ENCODE results near the gene SYT2.

Gene SYT2

DNA sequence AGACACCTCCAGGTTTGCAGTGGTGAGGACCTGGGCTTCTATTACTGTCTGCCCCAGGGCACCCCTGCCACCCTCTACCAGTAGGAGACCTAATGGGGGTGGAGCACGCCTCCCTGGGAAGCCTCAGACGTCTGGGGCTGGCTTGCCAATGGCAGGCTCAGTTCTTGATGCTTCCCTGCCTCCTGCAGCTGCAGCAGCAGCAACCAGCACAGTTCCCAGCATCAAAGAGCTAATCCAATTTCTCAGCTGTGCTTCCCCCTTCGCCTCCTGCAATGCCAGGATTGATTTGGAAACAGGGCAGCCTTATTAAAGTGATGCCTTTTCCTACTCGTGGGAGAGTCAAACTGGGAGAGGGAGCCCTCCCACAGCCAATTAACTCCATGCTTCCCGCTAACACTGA, 8.2 kb downstream of the SYT2 start:
- no peak for TF ChIP-seq ZFX (IDR thresholded peaks at IDR 0.05; ENCODE audit: borderline replicate concordance)
- TF ChIP-seq, protein P1, sequence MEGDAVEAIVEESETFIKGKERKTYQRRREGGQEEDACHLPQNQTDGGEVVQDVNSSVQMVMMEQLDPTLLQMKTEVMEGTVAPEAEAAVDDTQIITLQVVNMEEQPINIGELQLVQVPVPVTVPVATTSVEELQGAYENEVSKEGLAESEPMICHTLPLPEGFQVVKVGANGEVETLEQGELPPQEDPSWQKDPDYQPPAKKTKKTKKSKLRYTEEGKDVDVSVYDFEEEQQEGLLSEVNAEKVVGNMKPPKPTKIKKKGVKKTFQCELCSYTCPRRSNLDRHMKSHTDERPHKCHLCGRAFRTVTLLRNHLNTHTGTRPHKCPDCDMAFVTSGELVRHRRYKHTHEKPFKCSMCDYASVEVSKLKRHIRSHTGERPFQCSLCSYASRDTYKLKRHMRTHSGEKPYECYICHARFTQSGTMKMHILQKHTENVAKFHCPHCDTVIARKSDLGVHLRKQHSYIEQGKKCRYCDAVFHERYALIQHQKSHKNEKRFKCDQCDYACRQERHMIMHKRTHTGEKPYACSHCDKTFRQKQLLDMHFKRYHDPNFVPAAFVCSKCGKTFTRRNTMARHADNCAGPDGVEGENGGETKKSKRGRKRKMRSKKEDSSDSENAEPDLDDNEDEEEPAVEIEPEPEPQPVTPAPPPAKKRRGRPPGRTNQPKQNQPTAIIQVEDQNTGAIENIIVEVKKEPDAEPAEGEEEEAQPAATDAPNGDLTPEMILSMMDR (IDR thresholded peaks at IDR 0.05), result no peak
- H3K27ac ChIP-seq, result no peak overlapping the region

GRCh38 chr1:202701200-202701599, 9.1 kb downstream of the SYT2 start:
- no peak for TF ChIP-seq ZFX (IDR thresholded peaks at IDR 0.05; ENCODE audit: borderline replicate concordance)
- TF ChIP-seq, protein P1 (IDR thresholded peaks at IDR 0.05), result no peak

DNA sequence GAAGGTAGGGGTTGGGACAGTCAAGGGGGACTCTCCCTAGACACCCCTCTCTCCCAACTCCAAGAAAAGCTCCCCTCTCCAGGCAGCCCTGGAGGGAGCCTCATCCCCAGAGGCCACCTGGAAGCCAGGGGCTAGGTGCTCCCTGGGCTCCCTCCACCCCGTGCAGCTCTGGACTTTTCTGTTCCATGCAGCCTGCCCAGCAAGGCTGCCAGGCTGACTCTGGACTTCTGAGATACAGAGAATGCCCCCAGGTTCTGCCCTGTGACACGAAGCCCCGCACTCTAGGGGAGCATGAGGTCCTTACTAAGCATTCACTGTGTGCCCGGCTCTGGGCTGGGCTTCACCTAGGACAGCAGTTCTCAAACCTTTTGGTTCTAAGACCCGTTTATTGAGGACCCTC, 10.2 kb downstream of the SYT2 start:
- no peak overlapping the region for H3K27ac ChIP-seq
- TF ChIP-seq, protein P1 (IDR thresholded peaks at IDR 0.05), result no peak
- TF ChIP-seq ZFX (IDR thresholded peaks at IDR 0.05; ENCODE audit: borderline replicate concordance), result no peak

More at GRCh38 chr1:202701200-202701599, 9.1 kb downstream of the SYT2 start:
- H3K27ac ChIP-seq, result no peak overlapping the region

- no peak for TF ChIP-seq ZFX (IDR thresholded peaks at IDR 0.05; ENCODE audit: borderline replicate concordance)
- TF ChIP-seq, protein P1 (IDR thresholded peaks at IDR 0.05), result no peak
- H3K27ac ChIP-seq, result no peak overlapping the region
These were observed 12.0 kb downstream of the SYT2 start for GRCh38 chr1:202698276-202698675.

- TF ChIP-seq, protein P1 (IDR thresholded peaks at IDR 0.05), result peak; percentile 69
- TF ChIP-seq ZFX (IDR thresholded peaks at IDR 0.05; ENCODE audit: borderline replicate concordance), result no peak
- H3K27ac ChIP-seq, result no peak overlapping the region
These were observed 13.2 kb downstream of the SYT2 start for GRCh38 chr1:202697038-202697437.

- H3K27ac ChIP-seq, result no peak overlapping the region
- TF ChIP-seq, protein P1 (IDR thresholded peaks at IDR 0.05), result no peak
- TF ChIP-seq ZFX (IDR thresholded peaks at IDR 0.05; ENCODE audit: borderline replicate concordance), result no peak
These were observed 15.9 kb downstream of the SYT2 start for GRCh38 chr1:202694314-202694713.

DNA sequence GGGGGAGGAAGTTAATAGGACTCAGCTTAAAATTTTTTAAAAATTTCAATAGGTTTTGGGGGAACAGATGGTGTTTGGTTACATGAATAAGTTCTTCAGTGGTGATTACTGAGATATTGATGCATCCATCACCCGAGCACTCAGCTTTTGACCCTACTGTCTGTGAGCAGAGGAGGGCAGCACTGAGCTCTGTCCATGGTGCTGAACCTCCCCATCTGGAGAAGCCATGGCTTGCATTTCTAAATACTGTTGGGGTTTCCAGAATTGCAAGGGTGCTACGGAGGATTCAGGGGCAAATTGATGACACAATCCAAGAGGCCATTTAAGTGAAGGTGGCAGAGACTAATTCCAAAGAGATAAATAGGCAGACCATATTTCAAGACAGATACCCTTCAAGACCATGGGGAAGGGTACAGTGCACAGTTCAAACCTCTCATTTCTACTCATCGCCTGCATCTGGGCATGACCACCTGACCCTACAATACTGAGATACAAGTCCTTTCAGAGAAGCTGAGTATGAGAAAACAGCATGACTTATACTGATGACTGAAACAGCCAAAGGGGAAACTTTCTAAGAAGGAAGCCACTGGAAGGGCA, 17.2 kb downstream of the SYT2 start:
- no peak for TF ChIP-seq ZFX (IDR thresholded peaks at IDR 0.05; ENCODE audit: borderline replicate concordance)
- TF ChIP-seq, protein P1 (IDR thresholded peaks at IDR 0.05), result peak; percentile 81
- no peak overlapping the region for H3K27ac ChIP-seq
